Small intestine (tissue), 16 donors: Measurements from ENCODE around the gene ADGRL1. TPM values are rescaled to one million over a fixed set of nuclear protein-coding genes. Genes with fewer than 3 reads are reported as not detected.
"Not testable (repeated sequence)": the region's sequence is repeated elsewhere in the genome, so short reads cannot be mapped to it uniquely, and the experiment has no call there.

Source experiments
- DNase-seq, 2 donors: peaks; one replicate each; pipeline versions ENCODE4 v3.0.0 to v3.0.0-alpha.2; 2013
- FAIRE-seq: peaks from 2 replicates; lab custom pipeline; 2012; peaks lifted over from hg19 to GRCh38; lab: Jason Lieb, UNC
- H3K27ac ChIP-seq, 3 donors: one replicate each; pipeline ENCODE4 v1.5.1; 2013; ENCODE audit warnings: low read length in 2 of 3, mild to moderate bottlenecking in 2 of 3, control low read depth in 1 of 3, inconsistent platforms in 1 of 3, low read depth in 1 of 3, moderate library complexity in 1 of 3
- H3K27me3 ChIP-seq, 3 donors: one replicate each; pipeline ENCODE4 v1.6.1; 2013; ENCODE audit warnings: low read length in 3 of 3, inconsistent platforms in 1 of 3; ENCODE audit not compliant: control insufficient read depth in 3 of 3, insufficient read depth in 3 of 3
- H3K36me3 ChIP-seq, 3 donors: one replicate each; pipeline ENCODE4 v1.6.1; 2013; ENCODE audit warnings: low read length in 3 of 3, inconsistent platforms in 1 of 3, low read depth in 1 of 3, mild to moderate bottlenecking in 1 of 3, moderate library complexity in 1 of 3; ENCODE audit not compliant: control insufficient read depth in 3 of 3, insufficient read depth in 2 of 3
- H3K4me1 ChIP-seq, 3 donors: one replicate each; pipeline ENCODE4 v1.6.1; 2013; ENCODE audit warnings: low read length in 2 of 3, inconsistent platforms in 1 of 3, low read depth in 1 of 3, mild to moderate bottlenecking in 1 of 3, moderate library complexity in 1 of 3; ENCODE audit not compliant: control insufficient read depth in 3 of 3, insufficient read depth in 2 of 3
- H3K4me3 ChIP-seq, 3 donors: one replicate each; pipeline ENCODE4 v1.5.1; 2013; ENCODE audit warnings: low read length in 3 of 3, control low read depth in 1 of 3, inconsistent platforms in 1 of 3, low read depth in 1 of 3, mild to moderate bottlenecking in 1 of 3, moderate library complexity in 1 of 3
- H3K9me3 ChIP-seq, 2 donors: one replicate each; pipeline ENCODE4 v1.6.1; 2013; ENCODE audit warnings: low read depth in 1 of 2, low read length in 1 of 2; ENCODE audit not compliant: control insufficient read depth in 2 of 2, insufficient read depth in 1 of 2
- WGBS, 3 donors: extraction: QIAGEN DNeasy Blood & Tissue Kit; methylation state at CpG; one replicate each; pipeline ENCODE4 v1.1.7; 2013; 5-methylcytosine and 5-hydroxymethylcytosine counted together
- long read RNA-seq, 10 donors: transcript quantifications; one replicate each; lab custom pipeline, GENCODE V29; 2026
- polyA plus RNA-seq, 4 donors: library from polyadenylated mRNA; stranded (reverse) in 3 of 4; unstranded in 1 of 4; fragments of 200-250 nt in 3 of 4; fragments of 120-200 nt in 1 of 4; gene quantifications; one replicate each; pipeline versions ENCODE4 v1.2.1 to v1.2.3, GENCODE V29; 2013
- donor health status: healthy with polysubstance abuse.
- donor health status: control.
- donor health status: control.
- donor health status: Bipolar disorder and iron deficiency.
- donor health status: healthy.

ADGRL1 gene
- polyA plus RNA-seq: 10 to 100 TPM; 11.1 to 22.7 (median 15.7) TPM
- long read RNA-seq, donor 1: 0 reads
- long read RNA-seq, donor 2: 0 reads
- long read RNA-seq, donor 3: 0 reads
- long read RNA-seq, donor 4: 0 reads
- long read RNA-seq, donor 5: 0 reads
- long read RNA-seq, donor 6: 0 reads
- long read RNA-seq, donor 7: 0 reads
- long read RNA-seq, donor 8: 0 reads
- long read RNA-seq, donor 9: 0 reads
- long read RNA-seq, donor 10, partial matches to known transcripts: 7 of 10 reads
- long read RNA-seq, donor 10, other reads (novel, unspliced or antisense): 0 of 10 reads

DNA sequence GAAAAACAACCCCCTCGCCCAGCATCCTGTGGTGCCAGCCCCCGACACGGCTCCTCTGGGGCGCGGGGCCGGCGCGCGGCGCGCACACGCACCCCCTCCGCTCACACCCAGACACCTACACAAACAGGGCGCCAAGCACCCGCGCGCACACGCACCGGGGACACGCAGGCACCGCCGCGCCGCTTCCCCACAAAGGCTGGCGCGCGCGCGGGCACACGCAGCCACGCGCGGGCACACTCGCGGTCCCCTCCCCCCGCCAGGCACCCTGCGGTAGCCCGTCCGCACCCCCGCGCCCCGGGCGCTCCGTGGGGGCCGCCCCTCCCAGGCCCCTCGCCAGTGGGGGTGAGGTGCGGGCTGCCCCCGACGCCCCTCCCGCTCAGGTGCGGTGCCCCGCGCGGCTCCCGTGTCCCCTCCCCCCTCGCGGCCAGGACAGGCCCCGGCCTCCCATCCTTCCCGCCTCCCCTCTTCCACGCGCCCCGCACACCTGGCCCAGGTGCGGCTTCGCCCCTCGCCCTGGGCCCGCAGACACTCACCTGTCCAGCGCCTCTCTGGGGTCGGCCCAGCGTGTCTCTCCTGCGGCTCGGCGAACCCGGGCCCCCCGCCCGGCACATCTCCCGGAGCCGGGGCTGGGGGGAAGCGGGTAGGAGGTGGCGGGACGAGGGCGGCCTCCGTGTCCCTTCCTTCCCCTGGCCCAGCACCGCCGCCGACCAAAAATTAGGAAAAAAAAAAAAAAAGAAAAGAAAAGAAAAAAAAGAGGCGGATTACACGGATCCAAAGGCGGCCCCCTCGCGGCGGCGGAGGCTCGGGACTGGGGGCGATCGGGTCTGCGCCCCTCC is at the start of gene ADGRL1:
Gene ADGRL1, minus strand, starts transcription at position 718 of the 836 bp plus-strand sequence. CDS start 22,567 bp downstream, outside the sequence.
- WGBS, 3 donors: 0 to 1% (median 0%) methylated on average over 53 to 96 of the region's 96 CpGs
- H3K36me3 ChIP-seq, H3K27me3 ChIP-seq, FAIRE-seq, H3K4me1 ChIP-seq, H3K9me3 ChIP-seq: not testable (repeated sequence)
- H3K27ac ChIP-seq: peak within 1 kb of the TSS; percentile 39 to 88 (median 64)
- peak in 1 of 2 donors; percentile 42 for DNase-seq
- H3K4me3 ChIP-seq: peak within 1 kb of the TSS; percentile 53 to 79 (median 66)

DNA sequence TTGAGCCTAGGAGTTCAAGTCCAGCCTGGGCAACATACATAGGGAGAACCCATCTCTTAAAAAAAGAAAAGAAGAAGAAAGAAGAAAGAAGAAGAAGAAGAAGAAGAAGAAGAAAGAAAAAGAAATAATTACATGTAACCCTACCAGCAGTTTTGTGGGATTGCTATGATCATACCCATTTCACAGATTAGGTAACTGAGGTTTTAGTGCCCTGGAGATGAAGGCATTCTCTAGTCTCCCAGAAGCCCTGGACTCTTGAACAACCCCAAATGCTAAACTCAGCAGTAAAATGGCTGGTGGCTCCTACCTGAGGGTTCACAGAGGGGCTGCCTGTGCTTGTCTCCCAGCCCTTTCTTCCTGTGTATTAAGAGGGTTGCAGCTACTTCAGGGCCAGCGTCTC is 49.3 kb upstream of the ADGRL1 start:
- H3K9me3 ChIP-seq, H3K27me3 ChIP-seq, H3K27ac ChIP-seq, FAIRE-seq, H3K4me1 ChIP-seq, H3K36me3 ChIP-seq, H3K4me3 ChIP-seq, DNase-seq: not testable (repeated sequence)
- WGBS, 3 donors: 75 to 100% (median 85%) methylated on average over 1 of the region's 1 CpG

DNA sequence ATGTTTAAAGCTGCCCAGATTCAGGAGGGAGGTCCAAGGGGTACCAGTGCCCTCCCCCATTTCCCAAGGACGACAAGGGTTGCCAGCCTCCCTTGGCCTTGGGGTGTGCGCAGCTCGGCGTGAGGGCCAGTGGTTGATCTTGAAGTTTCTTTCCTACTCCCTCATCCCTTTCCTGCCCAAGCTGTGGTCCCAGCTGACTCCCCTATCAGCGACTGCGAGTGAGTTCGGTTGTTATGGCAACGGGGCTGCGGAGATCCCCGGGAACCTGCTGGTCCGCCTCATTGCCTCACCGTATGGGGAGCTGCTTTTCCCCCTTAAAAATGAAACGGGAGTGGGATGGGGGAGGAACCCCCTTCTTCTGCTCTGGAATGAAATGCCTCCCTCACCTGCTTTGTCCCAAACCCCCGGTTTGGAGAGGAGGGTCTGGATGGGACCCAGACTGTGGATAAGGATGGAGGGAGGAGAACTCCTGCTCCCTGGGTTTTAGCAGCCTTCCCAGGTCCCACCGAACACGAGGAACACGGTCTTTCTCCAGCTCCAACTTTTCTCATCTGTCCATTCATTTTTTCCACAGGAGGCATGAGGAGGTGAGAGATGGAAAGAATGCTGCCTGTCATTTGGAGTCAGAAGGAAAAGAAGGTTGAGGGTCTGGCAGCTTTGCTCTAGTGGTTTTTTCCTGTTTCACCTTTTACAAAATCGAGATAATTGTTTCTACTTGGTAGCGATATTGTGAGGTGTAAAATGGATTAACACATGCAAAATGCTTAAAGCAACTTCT is 48.0 kb upstream of the ADGRL1 start:
- whole genome bisulfite sequencing, 3 donors: 22 to 26% (median 22%) methylated on average over 19 of the region's 19 CpGs
- not testable (repeated sequence) for H3K36me3 ChIP-seq, FAIRE-seq, H3K27ac ChIP-seq, H3K4me1 ChIP-seq, H3K27me3 ChIP-seq, H3K4me3 ChIP-seq, H3K9me3 ChIP-seq
- DNase-seq: peak in 1 of 2 donors; percentile 12

DNA sequence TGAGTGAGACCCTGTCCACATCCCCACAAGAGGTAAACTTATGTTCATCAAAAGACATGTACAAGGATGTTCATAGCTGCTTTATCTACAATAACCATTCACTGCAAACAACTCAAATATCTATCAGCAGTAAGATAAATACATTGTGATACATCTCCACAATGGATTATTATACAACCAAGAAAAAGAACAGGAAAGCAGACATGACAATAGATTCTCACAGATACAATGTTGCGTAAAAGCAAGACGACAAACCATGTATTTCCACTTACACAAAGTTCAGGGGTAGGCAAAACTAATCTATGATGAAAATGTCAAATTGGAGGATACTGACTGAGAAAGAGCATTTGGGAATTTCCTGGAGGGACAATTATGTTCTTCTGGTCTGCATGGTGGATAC is 46.2 kb upstream of the ADGRL1 start:
- not testable (repeated sequence) for H3K9me3 ChIP-seq, H3K27me3 ChIP-seq, DNase-seq, FAIRE-seq, H3K36me3 ChIP-seq, H3K27ac ChIP-seq, H3K4me3 ChIP-seq, H3K4me1 ChIP-seq
- WGBS, 3 donors: 85 to 95% (median 90%) methylated on average over 2 of the region's 2 CpGs

DNA sequence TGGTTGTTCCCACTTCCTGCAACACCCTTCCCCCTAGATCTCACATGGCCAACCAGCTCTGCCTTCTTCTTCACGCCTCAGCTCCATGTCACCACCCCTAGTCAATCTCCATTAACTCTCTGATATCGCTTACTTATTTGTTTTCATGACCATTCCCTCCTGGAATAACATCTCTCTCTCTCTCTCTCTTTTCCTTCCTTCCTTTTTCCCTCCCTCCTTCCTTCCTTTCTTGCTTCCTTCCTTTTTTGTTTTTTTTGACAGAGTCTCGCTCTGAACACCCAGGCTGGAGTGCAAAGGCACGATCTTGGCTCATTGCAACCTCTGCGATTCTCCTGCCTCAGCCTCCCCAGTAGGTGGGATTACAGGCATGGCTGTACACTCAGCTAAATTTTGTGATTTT is 44.9 kb upstream of the ADGRL1 start:
- no peaks in the 10 kb centered on the region for H3K9me3 ChIP-seq
- DNase-seq (no peak), FAIRE-seq (no peak)
- no peak overlapping the region for H3K4me3 ChIP-seq
- 80 to 82% (median 80%) methylated on average over 5 of the region's 5 CpGs for WGBS, 3 donors
- peaks cover 0 to 9% (median 0%) of the 10 kb centered on the region in 3 donors for H3K4me1 ChIP-seq
- H3K27me3 ChIP-seq: peaks cover 0 to 3% (median 0%) of the 10 kb centered on the region in 3 donors
- no peaks in the 10 kb centered on the region for H3K36me3 ChIP-seq
- no peak overlapping the region for H3K27ac ChIP-seq

DNA sequence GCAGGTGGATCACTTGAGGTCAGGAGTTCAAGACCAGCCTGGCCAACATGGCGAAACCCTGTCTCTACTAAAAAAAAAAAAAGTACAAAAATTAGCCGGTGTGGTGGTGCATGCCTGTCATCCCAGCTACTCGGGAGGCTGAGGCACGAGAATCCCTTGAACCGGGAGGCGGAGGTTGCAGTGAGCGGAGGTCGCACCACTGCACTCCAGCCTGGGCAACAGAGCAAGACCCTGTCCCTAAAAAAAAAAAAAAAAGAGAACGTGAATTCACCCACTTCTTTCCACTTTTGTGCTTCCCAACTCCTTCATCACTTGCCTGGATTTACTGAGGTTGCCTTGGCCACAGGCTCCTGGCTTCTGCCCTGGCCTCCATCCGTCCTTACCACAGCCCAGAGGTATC is 44.3 kb upstream of the ADGRL1 start:
- not testable (repeated sequence) for H3K36me3 ChIP-seq, H3K4me3 ChIP-seq, H3K27ac ChIP-seq, DNase-seq, H3K4me1 ChIP-seq, H3K9me3 ChIP-seq, FAIRE-seq, H3K27me3 ChIP-seq
- WGBS, 3 donors: 92 to 93% (median 92%) methylated on average over 9 to 10 of the region's 10 CpGs

DNA sequence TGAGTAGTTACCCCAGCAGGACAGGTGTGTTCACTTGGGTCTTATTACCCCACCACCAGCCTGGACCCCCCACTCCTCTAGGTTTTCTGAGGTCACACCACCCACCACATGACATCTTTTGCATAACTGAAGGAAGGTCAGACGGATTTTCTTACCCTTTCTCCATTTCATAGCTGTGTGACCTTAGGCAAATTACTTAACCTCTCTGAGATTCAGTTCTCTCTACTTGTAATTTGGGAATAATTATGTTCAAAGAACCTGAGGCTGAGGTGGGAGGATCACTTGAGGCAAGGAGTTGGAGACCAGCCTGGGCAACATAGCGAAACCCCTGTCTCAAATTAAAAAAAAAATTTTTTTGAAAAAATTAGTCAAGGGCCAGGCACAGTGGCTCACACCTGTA is 43.9 kb upstream of the ADGRL1 start:
- not testable (repeated sequence) for DNase-seq, H3K4me1 ChIP-seq, H3K27ac ChIP-seq, H3K9me3 ChIP-seq, H3K36me3 ChIP-seq, H3K27me3 ChIP-seq, FAIRE-seq, H3K4me3 ChIP-seq
- WGBS, 3 donors: 62 to 83% (median 76%) methylated on average over 2 of the region's 2 CpGs
